SW480 (cell line): Measurements from ENCODE around the gene TOMM22.

Experiments
- DNase-seq: peaks from one replicate; pipeline ENCODE4 v3.0.0-alpha.2; 2016; ENCODE audit warnings: low spot score

The TOMM22 gene

GRCh38 chr22:38715176-38715764 is 33.5 kb downstream of the TOMM22 start:
- DNase-seq = no peak

DNA sequence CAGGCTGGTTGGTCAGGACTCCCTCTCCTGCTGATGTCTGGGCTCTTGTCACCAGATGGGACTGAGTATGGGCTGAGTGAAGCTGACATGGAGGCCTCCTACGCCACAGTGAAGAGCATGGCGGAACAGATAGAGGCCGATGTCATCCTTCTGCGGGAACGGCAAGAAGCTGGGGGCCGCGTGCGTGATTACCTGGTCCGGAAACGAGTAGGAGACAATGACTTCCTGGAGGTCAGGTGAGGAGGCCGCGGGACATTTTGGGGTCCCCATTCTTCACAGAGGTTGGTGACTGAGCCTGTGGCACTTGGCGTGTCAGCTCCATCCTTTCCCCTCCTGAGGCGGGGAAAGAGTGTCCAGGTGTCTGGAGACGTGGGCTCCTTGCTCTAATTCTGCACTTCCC is 34.1 kb downstream of the TOMM22 start:
- no peak for DNase-seq

- no peak for DNase-seq
Observed at GRCh38 chr22:38716271-38716670, 34.5 kb downstream of the TOMM22 start.

DNA sequence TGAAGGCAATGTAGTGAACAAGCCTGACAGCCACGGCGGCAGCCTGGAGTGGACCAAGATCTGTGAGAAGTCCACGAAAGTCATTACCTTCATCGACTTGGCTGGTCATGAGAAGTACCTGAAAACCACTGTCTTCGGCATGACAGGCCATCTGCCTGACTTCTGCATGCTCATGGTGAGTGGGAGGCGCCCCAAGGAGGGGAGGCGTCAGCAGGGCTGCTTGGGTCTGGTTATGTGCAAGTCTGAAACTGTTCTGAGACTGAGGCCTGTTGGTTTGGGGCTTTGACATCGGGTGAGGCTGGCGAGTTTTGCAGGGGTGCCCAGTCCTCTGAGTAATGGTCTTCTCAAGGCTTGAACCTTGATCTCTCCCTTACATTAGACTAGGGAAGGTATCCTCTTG is 35.1 kb downstream of the TOMM22 start:
- no peak for DNase-seq

DNA sequence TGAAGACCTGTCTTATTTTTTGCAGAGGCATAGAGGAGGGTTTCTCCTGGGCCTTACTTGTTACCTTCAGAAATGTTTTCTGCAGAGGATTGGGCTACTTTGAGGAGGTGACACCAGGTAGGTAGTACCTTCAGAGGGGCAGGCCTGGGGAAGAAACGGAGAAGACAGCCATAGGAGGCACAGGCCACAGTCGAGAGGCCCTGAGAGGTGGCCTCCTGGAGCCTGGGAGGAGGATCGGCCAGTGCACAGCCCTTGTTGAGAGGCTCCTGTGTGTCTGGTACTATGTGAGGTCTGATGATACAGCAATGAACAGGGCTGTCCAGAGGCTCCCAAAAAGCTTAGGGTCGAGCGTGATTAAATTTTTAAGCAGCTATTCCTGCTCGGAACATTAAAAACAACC is 35.5 kb downstream of the TOMM22 start:
- no peak for DNase-seq

GRCh38 chr22:38718414-38718813 is 36.7 kb downstream of the TOMM22 start:
- peak; percentile 70 for DNase-seq

GRCh38 chr22:38719196-38719595 is 37.4 kb downstream of the TOMM22 start:
- DNase-seq = no peak

DNA sequence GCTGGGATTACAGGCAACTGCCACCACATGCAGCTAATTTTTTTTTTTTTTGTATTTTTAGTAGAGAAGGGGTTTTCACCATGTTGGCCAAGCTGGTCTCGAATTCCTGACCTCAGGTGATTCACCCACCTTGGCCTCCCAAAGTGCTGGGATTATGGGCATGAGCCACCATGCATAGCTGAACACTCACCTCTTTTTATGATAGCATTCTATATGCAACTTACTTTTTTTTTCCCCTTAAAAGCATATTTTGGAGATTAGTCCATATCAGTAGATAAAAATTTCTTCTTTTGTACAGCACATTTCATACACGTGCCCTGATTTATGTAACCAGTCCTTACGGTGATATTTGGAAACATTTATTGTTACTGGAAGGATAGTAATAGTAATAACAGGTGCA is 38.6 kb downstream of the TOMM22 start:
- no peak for DNase-seq

DNA sequence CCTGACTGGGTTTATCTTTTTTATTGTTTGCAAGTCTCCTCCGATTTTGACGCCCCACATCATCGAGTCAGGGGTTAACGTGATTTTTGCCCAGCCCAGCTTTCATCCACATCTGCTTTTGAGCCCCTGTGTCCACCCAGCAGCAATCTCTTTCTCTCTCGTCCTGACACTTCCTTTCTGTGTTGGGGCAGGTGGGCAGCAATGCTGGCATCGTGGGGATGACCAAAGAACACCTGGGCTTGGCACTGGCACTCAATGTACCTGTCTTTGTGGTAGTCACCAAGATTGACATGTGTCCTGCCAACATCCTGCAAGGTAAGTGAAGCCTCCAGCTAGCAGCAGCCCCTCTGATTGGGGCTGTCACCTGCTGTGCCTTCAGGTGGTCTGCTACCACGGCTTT is 39.8 kb downstream of the TOMM22 start:
- DNase-seq = no peak

- DNase-seq = no peak
Observed at GRCh38 chr22:38724176-38724575, 42.4 kb downstream of the TOMM22 start.

DNA sequence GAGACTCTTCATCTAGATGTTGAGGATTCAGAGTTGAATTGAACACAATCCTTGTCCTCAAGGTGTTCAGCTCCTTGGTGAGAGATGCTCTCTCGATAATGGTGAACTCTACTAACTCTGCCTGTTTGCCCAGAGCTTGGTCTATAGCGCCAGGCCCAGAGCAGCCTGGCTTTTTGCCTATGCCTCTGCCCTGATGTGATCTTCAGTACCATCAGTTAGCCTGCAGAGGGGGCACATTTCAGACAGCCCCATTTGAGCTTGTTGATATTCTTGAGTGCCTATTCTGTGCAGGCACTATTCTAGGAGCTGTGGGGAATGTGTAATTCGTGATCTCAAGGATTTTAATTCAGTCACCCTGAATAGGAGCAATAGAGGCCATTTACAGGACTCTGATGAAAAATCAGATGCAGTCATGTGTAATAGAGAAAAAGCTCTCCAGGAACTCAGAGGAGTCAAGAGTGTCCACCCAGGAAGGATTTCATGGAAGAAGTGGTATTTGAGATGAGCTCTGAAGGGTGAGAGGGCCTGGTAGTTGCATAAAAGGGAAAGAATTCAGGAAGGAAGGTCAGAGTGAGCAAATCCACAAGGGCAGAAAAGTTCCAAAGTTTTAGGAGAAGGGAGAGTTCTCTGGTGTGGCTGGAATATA is 43.3 kb downstream of the TOMM22 start:
- peak; percentile 28 for DNase-seq

DNA sequence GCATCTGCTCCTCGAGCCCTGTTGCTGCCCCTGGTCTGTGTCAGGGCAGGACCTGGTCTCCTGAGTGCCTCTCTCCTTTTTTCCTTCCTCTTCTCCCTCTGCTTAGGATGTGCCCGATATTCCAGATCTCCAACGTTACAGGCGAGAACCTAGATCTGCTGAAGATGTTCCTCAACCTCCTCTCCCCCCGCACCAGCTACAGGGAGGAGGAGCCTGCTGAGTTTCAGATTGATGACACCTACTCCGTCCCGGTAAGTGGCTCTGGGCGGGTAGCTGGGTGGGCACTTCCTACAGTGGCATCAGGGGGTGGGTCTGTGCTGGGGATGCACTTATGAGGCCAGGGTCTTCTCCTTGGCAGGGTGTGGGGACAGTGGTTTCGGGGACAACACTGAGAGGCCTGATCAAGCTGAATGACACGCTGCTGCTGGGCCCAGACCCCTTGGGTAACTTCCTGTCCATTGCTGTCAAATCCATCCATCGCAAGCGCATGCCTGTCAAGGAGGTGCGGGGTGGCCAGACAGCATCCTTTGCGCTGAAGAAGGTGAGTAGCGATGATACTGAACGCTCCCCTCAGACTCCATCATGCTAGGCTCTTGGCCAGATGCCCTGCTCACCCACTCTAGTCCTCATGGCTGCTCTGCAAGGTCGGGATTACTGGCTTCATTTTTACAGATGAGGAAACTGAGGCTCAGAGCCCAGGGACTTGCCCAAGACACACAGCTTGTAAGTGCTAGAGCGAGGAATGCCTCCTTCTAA is 44.3 kb downstream of the TOMM22 start:
- no peak for DNase-seq

- DNase-seq = no peak
Observed at GRCh38 chr22:38727123-38727522, 45.4 kb downstream of the TOMM22 start.

DNA sequence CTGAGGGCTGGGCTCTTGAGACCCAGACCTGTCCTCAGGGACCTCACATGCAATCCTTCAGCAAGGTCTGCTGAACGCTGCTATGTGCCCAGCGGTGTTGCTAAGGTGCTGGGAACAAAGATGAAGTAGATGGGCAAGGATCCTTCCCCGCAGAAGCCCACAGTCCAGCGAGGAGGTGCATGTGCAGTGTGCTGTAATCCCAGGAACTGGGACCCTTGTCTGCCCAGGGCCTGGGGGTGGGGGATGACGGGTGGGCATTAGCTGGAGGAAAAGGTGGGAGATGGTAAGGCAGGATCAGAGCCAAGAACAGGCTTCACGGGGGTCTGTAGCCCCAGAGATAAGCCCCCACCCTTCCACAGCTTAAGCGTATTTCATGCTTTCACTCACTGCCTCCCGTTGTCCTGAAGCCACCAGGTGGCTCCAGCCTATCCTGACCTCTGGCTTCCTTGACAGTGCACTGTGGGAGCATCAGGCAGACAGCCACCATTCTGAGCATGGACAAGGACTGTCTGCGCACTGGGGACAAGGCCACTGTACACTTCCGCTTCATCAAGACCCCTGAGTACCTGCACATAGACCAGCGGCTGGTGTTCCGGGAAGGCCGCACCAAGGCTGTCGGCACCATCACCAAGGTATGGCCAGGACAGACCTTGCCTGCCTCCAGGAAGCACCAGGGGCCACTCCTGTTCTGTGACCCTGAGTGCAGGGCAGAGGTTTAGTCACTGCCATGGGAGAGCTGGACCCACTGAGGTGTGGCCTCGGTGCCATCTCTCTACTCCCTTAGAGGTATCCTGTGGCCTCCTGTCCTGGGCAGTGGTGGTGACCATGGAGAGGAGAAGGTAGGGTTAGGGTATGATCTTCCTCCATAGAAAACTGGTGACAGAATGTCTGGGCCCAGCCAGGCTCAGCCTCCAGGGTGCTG is 46.0 kb downstream of the TOMM22 start:
- no peak for DNase-seq

DNA sequence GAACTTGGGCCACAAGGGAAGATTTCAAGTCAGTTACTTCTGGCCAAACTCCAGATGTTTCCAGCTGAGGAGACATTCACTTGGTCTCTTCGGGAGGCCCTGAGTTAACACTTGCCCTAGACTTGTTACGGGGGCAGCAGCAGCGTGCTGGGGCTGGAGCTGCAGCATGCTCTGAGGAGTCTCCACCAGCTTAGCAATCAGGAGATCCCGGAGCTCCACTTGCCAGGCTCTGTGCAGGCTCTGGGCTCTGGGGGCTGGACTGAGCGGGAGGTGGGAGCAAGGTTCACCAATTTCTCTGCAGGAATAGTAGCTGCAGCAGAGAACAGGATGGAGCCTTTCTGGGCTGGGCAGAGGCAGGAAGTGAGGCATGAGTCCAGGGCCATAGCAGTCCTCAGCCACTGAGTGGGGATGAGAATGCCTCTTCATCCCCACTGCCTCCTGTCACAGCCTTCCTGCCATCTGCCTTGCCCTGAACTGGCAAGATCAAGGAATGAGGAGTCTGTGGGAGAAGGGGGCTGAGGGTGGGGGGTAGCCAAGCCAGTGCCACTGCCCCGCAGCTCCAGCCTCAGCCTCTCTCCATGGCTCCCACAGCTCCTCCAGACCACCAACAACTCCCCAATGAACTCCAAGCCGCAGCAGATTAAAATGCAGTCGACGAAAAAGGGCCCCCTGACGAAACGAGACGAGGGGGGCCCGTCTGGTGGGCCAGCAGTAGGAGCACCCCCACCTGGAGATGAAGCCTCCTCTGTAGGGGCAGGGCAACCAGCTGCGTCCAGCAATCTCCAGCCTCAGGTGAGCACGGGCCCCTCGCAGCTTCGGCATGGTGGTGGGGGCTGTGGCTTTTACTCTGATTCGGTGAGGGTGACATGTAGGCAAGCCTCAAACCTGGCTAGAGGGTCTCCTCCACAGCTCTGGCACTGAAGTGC is 47.4 kb downstream of the TOMM22 start:
- DNase-seq = no peak

- DNase-seq = no peak
Observed at GRCh38 chr22:38729946-38730345, 48.2 kb downstream of the TOMM22 start.

DNA sequence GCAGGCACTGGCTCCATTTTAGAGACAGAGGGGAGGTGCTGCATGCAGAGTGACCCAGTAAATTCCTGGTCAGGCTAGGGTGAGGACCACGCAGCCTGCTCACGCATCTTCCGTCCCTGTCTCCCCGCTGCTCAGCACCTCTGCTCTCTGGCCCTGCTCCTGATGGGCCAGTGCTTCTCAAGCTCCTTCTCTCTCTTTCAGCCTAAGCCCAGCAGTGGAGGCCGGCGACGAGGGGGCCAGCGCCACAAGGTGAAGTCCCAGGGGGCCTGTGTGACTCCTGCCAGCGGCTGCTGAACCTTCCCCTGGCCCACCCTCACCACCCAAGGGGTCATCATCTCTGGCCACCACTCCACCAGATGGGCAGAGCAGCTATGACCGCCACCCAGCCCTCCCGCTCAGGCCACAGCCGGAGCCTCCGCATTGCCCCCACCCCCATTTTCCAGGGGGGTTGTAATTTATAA is 48.7 kb downstream of the TOMM22 start:
- DNase-seq = no peak

- no peak for DNase-seq
Observed at GRCh38 chr22:38731703-38732161, 50.0 kb downstream of the TOMM22 start.

DNA sequence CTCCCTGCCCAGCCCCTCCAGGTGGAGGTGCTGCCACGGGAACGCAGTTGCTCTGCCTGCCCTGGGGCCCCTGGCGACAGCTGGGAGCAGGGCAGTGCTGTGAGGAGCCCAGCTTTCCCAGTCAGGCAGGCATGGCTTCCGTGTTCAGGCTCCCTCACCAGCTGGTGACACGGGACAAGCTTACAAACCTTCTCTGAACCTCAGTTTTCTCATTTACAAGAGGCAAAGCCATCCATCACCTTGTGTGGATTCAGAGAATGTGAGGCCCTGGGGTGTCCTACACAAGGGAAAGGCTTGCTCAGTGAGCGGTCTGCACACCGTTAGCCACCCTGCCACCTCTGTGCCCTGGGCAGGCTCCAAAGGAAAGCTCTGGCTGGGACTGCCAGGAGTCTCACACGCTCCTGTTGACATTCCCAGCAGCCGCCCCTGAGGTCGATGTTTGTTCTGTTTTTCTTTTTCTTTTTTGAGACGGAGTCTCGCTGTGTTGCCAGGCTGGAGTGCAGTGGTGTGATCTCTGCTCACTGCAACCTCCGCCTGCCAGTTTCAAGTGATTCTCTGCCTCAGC is 50.6 kb downstream of the TOMM22 start:
- no peak for DNase-seq

DNA sequence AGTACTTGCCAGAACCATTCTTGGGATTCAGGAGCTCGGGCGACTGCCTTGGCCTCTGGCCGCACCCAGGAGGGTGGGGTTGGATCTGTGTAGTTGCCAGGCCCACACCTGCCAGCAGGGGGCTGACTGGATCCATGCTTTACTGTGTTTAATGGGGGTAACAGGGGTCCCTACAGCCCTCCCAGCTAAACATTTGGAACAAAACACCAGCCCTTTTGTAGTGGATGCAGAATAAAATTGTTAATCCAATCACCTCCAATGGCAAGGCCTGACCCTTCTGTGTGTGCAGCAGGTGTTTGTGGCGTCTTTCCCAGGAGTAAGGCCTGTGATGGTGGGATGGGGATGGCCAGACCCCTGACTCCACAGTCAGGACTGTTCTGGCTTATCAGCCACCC is 51.6 kb downstream of the TOMM22 start:
- no peak for DNase-seq
